Medulla oblongata (tissue), 1 donor: Measurements from ENCODE around the gene SPDEF.

Experiments used
- DNase-seq: peaks from one replicate; pipeline ENCODE4 v3.0.0-alpha.2; 2015; ENCODE audit errors: extremely low spot score

The SPDEF gene

DNA sequence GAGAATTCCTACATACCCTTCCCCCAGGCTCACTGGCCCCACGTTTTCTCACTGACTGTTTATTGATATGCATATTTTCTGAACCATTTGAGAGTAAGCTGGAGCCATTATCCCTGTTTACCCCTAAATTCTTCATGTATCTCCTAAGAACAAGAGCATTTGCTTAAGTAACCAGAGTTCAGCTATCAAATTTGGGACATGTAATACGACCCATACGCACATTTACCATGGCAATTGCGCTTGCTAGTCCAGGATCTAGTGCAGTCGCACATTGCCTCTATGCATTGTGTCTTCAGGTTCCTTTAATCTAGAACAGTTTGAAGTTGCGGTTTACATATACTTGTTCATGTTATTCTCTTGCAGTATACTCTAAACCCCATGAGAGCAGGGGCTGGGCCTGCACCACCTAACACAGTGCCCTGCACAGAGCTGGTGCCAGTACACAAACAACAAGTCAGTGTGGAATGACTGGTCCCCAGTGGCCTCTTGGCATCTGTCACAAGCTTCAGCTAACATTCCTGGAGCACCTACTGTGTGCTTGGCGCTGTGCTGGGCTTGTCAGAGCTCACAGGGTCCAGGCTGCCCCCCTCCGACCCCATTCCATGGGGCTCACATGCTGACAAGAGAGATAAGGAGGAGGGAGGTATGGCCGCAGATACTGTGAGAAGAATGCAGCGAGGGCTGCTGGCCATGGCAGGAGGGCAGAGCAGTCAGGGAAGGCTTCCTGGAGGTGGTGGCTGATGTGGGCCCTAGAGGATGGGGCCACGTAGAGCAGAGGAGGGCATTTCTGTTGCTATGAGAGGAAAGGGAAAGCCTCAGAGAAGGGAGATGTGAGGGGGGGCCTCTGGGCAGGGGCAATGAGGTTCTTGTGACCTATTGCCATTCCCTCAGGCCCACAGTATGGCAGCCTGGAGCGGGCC lies 28.1 kb downstream of the SPDEF start:
- no peak for DNase-seq

DNA sequence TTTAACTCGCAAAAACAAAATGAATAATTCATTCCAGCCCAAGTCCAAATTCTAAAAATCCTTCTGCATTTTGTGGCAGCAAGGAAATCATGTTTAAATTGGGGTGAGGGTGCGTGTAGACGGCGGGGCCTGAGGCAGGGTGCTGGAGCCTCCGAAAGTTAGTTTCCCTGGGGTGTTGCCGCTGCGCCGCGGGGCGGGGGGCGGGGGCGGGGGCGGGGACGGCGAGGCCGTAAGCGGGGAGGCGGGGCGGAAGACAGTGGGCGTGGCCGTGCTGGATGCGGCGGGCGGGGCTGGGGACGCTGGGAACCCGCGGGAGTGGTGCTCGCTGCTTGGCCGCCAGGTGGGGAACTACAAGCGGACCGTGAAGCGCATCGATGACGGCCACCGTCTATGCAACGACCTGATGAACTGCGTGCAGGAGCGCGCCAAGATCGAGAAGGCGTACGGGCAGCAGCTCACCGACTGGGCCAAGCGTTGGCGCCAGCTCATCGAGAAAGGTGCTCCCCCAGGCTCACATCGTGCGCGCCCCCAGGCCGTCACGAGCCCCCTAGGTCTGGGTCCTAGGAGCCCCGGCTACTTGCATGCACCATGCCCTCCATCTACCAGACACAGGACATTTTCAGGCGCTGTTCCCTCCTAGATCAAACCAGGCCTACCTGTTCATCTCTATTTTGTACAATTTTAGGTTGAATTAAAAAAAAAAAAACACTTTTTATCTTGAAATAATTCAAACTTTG lies 29.0 kb downstream of the SPDEF start:
- DNase-seq = peak; percentile 89

- no peak for DNase-seq
Observed at GRCh38 chr6:34526241-34526972, 29.7 kb downstream of the SPDEF start.

GRCh38 chr6:34525431-34526175 lies 30.5 kb downstream of the SPDEF start:
- peak; percentile 44 for DNase-seq

DNA sequence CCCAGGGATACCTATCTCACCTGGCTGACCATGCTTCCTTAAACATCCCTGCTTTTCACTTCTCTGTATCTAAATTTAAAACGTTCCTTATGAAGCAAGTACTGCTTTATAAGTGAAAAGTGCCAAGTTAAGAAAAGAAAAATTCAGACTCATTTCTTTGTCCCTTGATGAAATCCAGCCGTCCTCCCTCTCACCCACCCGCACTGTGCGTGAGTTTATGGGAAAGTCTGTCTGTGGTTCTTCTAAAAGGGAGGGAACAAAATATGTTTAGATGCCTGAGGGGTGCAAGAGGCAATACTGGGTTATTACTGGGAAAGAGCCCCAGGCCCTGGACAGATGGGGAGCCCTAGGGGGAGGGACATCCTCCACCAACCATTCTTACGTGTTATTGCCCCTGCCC lies 31.2 kb downstream of the SPDEF start:
- no peak for DNase-seq

- DNase-seq = no peak
Observed at GRCh38 chr6:34524499-34524898, 31.6 kb downstream of the SPDEF start.

DNA sequence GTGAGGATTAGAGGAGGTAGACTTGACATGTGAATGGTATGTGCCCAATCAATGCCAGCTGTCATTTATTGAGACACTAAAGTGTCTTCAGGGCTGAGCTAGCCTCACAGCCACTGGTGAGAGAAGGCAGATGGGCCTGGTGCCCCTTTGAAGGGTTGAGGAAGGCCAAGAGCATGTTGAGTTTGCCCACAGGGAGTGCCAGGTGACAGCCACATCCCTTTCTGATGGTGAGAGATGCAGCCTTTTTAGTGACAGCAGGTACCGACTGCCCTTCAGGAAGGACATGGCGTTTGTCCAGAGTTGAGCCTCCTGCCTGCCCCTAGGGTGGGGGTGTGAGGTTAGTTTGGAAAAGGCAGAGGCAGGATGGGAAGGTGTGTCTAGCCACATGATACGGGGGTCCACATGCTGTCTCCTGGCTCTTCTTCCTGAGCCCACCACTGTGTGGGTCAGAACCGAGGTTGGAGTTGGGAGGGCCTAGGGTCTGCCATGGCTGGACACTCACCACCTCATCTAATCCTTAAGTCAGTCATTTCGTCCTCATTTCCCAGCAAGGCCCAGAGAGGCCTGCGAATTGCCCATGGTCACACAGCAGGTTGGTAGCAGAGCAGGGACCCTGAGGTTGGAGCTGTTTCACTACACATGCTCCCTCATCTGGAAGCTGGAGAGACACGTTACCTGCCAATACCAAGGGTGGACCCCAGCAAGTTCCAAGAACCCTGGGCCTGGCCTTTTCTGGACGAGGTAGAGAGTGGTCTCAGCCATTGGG lies 32.5 kb downstream of the SPDEF start:
- no peak for DNase-seq

- DNase-seq = no peak
Observed at GRCh38 chr6:34522761-34523160, 33.4 kb downstream of the SPDEF start.

GRCh38 chr6:34521463-34522285 lies 34.5 kb downstream of the SPDEF start:
- DNase-seq = no peak

- no peak for DNase-seq
Observed at GRCh38 chr6:34520645-34521462, 35.3 kb downstream of the SPDEF start.

DNA sequence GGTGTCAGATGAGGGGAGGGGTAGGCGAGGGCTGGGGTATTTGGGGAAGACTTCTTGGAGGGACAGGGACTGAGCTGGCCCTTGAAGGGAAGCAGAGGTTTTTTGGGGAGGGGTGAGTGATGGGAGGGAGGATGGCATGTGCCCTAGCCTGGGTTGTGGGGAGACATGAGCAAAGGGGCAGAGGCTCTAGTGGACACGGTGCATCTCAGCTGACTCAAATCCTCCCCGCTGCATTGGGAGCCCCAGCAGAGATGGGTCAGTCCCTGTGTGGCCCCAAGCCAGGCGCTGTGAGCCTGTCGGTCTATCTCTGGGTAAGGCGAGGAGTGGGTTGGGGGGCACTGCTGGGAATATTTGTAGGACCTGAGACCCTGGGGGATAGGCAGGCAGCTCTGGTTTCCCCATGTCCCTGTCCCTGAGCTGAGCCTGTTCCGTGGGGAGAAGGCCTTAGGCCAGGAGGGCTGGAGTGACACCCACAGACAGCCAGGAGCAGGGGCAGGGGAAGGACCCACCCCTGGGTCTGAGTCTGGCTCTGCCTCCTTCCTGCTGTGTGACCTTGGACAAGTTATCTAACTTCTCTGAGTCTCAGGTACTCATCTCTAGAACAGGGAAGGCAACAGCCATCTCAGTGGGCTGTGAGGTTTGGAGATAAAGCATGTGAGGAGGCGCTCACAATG lies 36.0 kb downstream of the SPDEF start:
- DNase-seq = no peak

DNA sequence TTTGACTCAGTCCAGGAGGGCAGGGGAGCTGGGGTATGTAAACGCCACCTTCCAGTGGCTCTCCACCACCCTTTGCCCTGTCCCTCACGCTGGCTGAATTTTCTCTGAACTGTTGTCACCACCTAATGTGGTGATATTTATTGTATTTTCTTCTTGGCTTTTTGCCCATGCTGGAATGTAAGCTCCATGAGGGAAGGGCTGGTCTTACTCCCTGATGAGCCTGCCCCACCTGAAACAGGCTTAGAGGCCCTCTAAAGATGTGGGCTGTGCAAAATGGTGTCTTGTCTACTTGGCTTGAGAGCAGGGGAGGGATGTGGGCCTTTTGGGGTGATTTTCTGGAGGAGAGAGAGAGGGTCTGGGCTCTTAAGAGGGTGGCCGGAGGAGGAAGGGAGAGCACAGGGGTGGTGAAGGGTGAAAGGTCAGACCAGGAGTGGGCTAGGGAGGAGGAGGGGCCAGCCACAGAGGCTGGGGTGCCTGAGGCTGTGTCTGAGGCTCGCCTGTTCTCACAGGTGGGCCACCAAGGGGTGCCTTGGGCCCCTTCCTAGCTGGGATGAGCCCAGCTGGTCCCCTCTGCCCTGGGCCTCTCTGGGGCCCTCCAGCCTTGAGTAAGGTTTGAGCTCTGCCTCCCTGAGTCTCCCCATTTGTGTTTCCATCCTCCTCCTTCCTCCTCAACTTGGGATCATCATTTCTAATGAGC lies 37.3 kb downstream of the SPDEF start:
- DNase-seq = no peak

DNA sequence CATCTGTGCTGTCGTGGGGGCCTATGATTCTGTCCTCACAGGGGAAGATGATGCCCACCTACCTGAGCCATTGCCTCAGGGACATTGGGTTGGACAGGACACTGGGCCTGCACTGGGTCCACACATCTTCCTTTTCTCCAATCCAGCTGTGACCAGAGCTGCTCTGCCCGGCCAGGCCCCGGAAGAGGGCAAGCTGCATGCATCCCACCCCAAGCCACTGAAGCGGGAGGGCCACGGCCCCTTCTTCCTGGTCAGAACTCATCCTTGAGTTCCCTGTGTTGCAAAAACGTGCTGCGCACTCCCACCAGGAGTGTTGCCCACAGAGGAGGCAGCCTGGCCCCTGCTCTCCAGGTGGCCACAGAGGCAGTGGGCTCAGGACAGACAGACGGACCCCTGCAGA lies 38.2 kb downstream of the SPDEF start:
- DNase-seq = no peak

GRCh38 chr6:34517461-34517881 lies 38.7 kb downstream of the SPDEF start:
- no peak for DNase-seq

DNA sequence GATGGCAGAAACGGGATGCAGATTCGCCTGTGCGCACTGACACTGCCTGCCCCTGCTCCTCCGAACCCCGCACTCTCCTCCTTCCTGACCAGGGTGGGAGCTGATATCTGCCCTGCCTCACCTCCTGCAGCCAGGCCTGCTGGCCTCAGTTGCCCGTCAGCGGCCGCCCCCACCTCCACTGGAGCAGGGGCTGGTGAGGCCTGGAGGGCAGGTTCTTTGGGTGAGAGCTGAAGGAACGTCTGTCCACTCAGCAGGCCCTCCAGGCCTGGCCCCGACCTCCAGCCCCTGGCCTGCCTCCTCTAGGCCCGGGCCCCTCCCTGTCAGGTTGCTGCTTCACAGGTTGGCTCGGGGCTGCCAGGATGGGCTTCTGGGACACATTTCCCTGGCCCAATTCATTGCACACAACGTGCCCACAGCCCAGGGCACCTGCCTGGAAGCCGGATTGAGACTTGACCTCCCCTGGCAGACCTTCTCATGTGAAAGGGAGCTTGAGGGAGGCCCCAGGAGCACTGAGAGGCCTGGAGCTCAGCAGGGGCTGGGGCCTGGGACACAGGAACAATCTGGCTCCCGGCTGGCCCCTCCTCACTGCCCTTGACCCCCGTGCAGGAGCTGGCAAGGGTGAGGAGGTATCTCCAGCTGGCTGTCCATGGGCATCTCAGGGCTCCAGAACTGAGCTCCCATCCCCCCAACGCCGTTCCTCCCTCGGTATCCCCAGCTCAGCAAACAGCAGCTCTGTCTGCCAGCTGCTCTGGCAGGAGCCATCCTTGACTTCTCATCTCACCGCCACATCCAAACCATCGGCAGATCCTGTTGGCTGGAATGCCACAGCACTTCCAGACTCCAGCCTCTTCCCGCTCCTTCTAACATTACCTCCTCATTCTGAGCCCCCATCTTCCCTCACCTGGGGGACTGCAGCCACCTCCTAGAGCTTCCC lies 39.5 kb downstream of the SPDEF start:
- DNase-seq = no peak

GRCh38 chr6:34515473-34516387 lies 40.4 kb downstream of the SPDEF start:
- no peak for DNase-seq
